ENCODE data around the gene HOXA10. TPM values are rescaled to one million over a fixed set of nuclear protein-coding genes. Genes with fewer than 3 reads are reported as not detected.
A peak's percentile ranks its signal among the peaks of the same experiment; 100 is the strongest.

HOXA10 gene
- total and polyA plus RNA-seq, 4 donors: 0.21 to 0.29 (median 0.26) TPM; not detected in 1

DNA sequence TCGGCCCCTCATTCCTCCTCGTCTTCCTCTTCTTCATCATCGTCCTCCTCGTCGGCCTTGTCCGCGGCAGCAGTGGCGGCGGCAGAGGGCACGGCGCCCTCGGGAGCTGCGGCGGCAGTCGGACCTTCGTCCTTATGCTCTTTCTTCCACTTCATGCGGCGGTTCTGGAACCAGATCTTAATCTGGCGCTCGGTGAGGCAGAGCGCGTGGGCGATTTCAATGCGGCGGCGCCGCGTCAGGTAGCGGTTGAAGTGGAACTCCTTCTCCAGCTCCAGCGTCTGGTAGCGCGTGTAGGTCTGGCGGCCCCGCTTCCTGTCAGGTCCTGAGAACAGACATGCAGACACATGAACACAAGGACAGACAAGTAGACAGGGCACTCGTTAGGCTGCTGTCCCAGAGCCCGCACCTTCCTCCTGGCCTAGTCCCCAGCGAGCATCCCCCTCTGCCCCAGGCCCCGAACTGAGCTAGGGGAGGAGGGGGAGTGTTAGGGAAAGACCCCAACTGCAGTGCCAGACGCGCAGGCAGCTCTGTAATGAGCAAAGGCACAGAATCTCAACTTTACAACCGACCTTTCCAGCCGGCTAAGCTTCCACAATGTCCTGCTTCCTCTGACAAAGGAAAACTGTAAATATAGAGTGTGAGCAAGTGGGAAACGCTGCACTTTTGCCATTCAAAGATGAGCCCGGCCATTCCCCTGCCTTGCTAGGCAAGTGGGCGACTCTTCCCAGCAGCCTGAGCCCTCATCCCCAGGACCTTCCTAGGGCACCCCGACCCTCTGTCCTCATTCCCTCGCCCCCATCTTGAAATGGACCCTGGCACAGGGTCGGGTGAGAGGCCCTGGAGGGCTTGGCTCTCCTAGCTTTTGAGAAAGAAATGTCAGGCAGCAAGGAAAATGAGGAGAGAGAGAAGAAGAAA, 19.0 kb downstream of the HOXA10 start:
- H3K4me3 ChIP-seq: no peak overlapping the region
- no peaks in the 10 kb centered on the region for H3K9me3 ChIP-seq (ENCODE audit: control insufficient read depth in 4 of 4, insufficient read depth in 3 of 4, low read length in 3 of 4)
- H3K27me3 ChIP-seq (ENCODE audit: control insufficient read depth in 3 of 3, insufficient read depth in 3 of 3, low read length in 2 of 3): peaks cover 0 to 87% (median 59%) of the 10 kb centered on the region in 3 donors
- peak overlapping the region in 1 of 2 donors; percentile 33 for H3K9ac ChIP-seq (ENCODE audit: insufficient read depth in 1 of 2, low read length in 2 of 2)
- no peak for ATAC-seq (ENCODE audit: insufficient read depth, low FRiP score)
- WGBS, 2 donors: 21 to 35% methylated on average over 48 of the region's 48 CpGs
- TF ChIP-seq, protein P1, sequence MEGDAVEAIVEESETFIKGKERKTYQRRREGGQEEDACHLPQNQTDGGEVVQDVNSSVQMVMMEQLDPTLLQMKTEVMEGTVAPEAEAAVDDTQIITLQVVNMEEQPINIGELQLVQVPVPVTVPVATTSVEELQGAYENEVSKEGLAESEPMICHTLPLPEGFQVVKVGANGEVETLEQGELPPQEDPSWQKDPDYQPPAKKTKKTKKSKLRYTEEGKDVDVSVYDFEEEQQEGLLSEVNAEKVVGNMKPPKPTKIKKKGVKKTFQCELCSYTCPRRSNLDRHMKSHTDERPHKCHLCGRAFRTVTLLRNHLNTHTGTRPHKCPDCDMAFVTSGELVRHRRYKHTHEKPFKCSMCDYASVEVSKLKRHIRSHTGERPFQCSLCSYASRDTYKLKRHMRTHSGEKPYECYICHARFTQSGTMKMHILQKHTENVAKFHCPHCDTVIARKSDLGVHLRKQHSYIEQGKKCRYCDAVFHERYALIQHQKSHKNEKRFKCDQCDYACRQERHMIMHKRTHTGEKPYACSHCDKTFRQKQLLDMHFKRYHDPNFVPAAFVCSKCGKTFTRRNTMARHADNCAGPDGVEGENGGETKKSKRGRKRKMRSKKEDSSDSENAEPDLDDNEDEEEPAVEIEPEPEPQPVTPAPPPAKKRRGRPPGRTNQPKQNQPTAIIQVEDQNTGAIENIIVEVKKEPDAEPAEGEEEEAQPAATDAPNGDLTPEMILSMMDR (IDR thresholded peaks at IDR 0.05; ENCODE audit: control extremely low read depth, extremely low read depth): no peak
- peak in 1 of 3 donors; percentile 35 for DNase-seq
- H3K27ac ChIP-seq (ENCODE audit: low read depth in 1 of 2, low read length in 1 of 2): peak overlapping the region in 1 of 2 donors; percentile 21
- peaks cover 0 to 36% (median 4%) of the 10 kb centered on the region in 5 donors for H3K4me1 ChIP-seq (ENCODE audit: control insufficient read depth in 5 of 5, insufficient read depth in 5 of 5, low read length in 5 of 5)
- no peaks in the 10 kb centered on the region for H3K36me3 ChIP-seq (ENCODE audit: control insufficient read depth in 4 of 4, insufficient read depth in 4 of 4, low read length in 4 of 4)

- ATAC-seq (ENCODE audit: insufficient read depth, low FRiP score): no peak
- no peak overlapping the region for H3K27ac ChIP-seq (ENCODE audit: low read depth in 1 of 2, low read length in 1 of 2)
- H3K9ac ChIP-seq (ENCODE audit: insufficient read depth in 1 of 2, low read length in 2 of 2): no peak overlapping the region
- WGBS, 2 donors: 64 to 65% methylated on average over 10 of the region's 10 CpGs
- H3K27me3 ChIP-seq (ENCODE audit: control insufficient read depth in 3 of 3, insufficient read depth in 3 of 3, low read length in 2 of 3): peaks cover 0 to 82% (median 51%) of the 10 kb centered on the region in 3 donors
- no peaks in the 10 kb centered on the region for H3K36me3 ChIP-seq (ENCODE audit: control insufficient read depth in 4 of 4, insufficient read depth in 4 of 4, low read length in 4 of 4)
- TF ChIP-seq, protein P1 (IDR thresholded peaks at IDR 0.05; ENCODE audit: control extremely low read depth, extremely low read depth): no peak
- H3K4me1 ChIP-seq (ENCODE audit: control insufficient read depth in 5 of 5, insufficient read depth in 5 of 5, low read length in 5 of 5): peaks cover 0 to 43% (median 4%) of the 10 kb centered on the region in 5 donors
- no peak for DNase-seq
- H3K9me3 ChIP-seq (ENCODE audit: control insufficient read depth in 4 of 4, insufficient read depth in 3 of 4, low read length in 3 of 4): no peaks in the 10 kb centered on the region
- H3K4me3 ChIP-seq: no peak overlapping the region
Measured at GRCh38 chr7:27154369-27154768, 19.8 kb downstream of the HOXA10 start.

DNA sequence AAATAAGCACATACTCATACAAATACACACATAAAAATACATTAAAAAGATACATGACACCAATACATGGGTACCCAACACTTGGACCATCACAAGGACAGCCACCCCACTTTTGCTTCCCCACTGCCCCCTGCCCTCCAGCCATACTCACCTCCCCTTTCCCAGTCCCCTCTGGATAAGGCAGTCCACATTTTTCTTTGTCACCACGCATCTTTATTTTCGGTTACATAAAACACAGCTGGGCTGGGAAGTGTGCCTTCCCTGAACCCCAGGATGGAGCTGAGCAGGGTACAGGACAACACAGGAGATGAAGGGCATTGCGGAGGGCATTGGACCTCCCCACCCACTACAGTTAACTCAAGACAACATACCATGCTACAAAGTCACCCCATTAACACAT, 20.6 kb downstream of the HOXA10 start:
- WGBS, 2 donors: 70 to 80% methylated on average over 3 of the region's 3 CpGs
- peaks cover 0 to 82% (median 48%) of the 10 kb centered on the region in 3 donors for H3K27me3 ChIP-seq (ENCODE audit: control insufficient read depth in 3 of 3, insufficient read depth in 3 of 3, low read length in 2 of 3)
- H3K4me1 ChIP-seq (ENCODE audit: control insufficient read depth in 5 of 5, insufficient read depth in 5 of 5, low read length in 5 of 5): peaks cover 0 to 50% (median 4%) of the 10 kb centered on the region in 5 donors
- DNase-seq: no peak
- H3K9me3 ChIP-seq (ENCODE audit: control insufficient read depth in 4 of 4, insufficient read depth in 3 of 4, low read length in 3 of 4): peaks cover 0 to under 1% (median 0%) of the 10 kb centered on the region in 4 donors
- no peak overlapping the region for H3K27ac ChIP-seq (ENCODE audit: low read depth in 1 of 2, low read length in 1 of 2)
- no peaks in the 10 kb centered on the region for H3K36me3 ChIP-seq (ENCODE audit: control insufficient read depth in 4 of 4, insufficient read depth in 4 of 4, low read length in 4 of 4)
- no peak overlapping the region for H3K9ac ChIP-seq (ENCODE audit: insufficient read depth in 1 of 2, low read length in 2 of 2)
- no peak overlapping the region for H3K4me3 ChIP-seq
- TF ChIP-seq, protein P1 (IDR thresholded peaks at IDR 0.05; ENCODE audit: control extremely low read depth, extremely low read depth): no peak
- no peak for ATAC-seq (ENCODE audit: insufficient read depth, low FRiP score)

All from lung (tissue), 12 donors.